GM21528 (cell line): Measurements from ENCODE around the gene ACSF3.
"Not testable (repeated sequence)": the region's sequence is repeated elsewhere in the genome, so short reads cannot be mapped to it uniquely, and the experiment has no call there.

Experiments used
- ATAC-seq: cut with Tn5 transposase; IDR thresholded peaks from one replicate; pipeline ENCODE4 v1.9.1; 2021; ENCODE audit warnings: mild to moderate bottlenecking, moderate library complexity; ENCODE audit not compliant: unreplicated experiment, low FRiP score

ACSF3 gene

DNA sequence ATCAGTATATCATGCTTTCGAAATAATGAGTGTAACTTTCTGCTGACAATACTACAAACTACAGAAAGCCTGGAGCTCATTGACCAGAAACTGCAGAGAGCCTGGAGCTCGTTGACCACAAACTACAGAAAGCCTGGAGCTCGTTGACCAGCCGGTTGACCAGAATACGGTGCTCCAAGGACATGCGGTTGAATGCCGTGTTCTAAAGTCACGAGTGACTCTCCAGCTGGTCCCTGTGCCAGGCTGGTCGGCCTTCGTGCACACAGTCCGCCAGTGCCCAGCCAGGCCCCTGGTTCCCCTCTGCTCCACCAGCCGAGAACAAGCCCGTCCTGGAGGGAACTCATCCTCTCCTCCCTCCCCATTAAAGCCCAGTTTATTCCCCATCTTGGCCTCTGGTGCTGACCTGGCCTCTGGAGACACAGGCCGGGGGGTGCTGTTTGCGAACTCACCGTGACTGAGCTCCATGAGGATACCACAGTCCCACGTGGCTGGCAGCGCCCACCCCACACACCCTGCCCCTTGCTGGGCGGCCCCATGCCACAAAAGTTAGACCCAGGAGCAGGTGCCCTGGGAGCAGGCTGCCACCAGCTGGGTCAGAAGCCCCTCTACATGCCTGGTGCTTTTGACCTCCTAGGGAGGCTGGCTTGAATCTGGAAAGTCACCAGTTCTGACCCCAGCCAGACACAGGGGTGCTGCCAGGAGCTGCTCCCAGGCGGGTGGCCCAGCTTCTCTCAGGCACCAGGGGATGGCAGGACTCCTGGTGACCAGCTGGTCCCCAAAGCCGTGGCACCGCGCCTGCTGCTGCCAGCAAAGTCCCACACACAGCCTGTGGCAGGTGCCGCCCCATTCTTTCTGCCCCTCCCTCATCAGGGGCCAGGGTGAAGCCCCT is 62.4 kb downstream of the ACSF3 start:
- ATAC-seq = no peak

GRCh38 chr16:89156740-89157645 is 63.3 kb downstream of the ACSF3 start:
- no peak for ATAC-seq

DNA sequence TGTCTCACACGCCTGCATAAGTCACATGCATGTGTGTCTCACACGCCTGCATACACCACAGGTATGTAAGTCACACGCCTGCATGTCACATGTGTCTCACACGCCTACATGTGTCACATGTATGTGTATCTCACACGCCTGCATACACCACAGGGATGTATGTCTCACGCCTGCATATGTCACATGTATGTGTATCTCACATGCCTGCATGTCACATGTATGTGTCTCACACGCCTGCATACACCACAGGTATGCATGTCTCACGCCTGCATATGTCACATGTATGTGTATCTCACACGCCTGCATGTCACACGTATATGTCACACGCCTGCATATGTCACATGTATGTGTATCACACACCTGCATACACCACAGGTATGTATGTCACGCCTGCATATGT is 64.1 kb downstream of the ACSF3 start:
- no peak for ATAC-seq

DNA sequence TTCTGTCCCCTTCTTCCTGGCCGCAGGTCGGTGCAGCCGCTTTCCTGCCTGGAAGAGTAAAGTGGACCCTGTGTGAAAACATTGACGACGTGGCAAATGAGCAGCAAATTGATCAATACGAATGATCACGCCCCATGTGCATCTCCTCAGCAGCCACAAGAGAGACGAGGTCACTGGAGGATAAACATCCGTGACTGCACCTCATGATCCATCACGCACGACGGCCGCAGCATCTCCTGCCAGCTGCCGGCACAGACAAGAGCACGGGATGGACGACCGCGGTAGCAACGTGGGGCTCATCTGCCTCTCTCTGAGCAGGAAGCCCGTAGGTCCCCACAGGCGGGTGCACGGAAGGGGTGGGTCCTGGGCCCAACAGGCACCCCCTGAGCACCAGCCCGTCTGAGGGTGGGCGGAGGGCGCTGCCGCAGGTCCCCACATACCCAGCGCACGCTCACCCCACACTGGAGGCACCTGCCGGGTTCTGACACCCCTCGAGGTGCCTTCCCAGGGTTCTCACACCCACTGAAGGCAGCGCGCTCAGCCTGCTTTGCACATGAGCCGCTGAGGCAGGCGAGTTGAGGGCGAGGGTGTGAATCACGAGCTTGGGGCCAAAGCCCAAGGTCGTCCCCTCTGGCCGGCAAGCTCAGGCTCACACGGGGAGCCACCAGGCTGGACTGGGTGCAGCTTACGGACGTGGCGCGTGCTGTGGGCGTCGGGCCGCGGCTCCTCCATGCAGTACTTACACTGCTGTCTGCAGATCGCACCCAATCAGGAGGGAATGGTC is 65.6 kb downstream of the ACSF3 start:
- no peak for ATAC-seq

- no peak for ATAC-seq
Observed at GRCh38 chr16:89159850-89160354, 66.2 kb downstream of the ACSF3 start.

- ATAC-seq = no peak
Observed at GRCh38 chr16:89160977-89161701, 67.5 kb downstream of the ACSF3 start.

- no peak for ATAC-seq
Observed at GRCh38 chr16:89161763-89162713, 68.4 kb downstream of the ACSF3 start.

GRCh38 chr16:89163297-89163696 is 69.6 kb downstream of the ACSF3 start:
- ATAC-seq = no peak

GRCh38 chr16:89164436-89164835 is 70.8 kb downstream of the ACSF3 start:
- ATAC-seq = no peak

DNA sequence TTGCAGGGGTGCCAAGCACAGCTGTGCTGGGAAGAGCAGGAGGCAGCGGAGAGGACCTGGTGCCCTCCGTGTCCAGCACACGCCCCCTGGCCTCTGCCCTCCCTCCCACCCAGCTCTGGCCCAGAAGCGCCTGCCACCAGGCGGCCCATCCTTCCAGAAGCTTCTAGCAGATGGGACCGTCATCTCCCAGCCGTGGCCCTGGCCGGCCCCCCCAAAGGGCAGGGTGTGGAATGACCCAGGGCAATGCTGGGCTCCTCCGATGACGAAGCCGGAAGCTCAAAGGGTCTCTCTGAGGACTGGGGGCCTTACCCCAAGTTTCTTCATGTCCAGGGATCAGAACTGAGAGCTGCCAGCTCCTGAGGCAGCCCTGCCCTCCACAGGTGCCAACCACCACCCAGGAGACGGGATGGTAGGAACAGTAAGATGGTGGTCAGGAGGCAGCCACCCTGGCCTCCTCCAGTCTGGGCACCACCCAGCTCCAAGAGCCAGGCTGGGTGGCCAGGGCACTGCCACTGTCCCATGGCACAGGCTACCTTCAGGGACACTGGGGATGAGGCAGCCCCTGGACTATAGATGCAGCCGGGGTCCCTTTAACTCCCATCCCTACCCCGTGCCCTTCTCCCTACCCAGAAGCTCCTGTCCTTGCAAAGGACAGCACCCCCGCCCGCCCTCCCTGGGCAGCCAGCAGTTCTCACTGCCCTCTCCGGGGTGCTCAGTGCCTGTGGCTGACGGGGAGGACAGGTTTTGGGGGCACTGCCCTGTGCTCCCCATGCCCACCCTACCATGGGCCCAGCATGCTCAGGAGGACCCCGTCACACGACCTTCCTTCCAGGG is 71.4 kb downstream of the ACSF3 start:
- ATAC-seq = no peak

- not testable (repeated sequence) for ATAC-seq
Observed at GRCh38 chr16:89165681-89165979, 72.0 kb downstream of the ACSF3 start.

- ATAC-seq = no peak
Observed at GRCh38 chr16:89166696-89167424, 73.2 kb downstream of the ACSF3 start.

DNA sequence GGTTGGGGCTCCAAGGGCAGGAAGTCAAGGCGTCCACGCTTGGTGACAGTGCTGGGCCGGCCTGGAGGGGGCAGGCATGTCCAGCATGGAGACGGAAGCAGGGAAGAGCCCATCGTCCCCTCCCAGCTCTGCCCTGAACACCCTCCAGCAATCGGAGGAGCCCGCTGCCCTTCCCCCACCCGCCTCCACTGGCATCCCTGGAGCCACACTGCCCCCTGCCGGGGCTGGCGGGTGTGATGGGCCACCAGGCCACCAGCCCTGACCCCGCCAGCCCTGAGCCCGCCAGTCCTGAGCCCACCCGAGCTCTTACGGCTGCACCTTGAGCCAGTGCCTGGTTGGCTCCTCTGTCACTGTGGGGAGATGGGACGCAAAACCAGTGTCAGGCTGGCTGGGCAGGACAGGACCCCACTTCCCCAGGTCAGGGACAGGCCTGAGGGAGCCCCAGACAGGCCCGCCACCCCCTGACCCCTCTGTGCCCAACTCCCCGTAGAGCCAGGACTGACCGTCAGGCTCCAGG is 73.8 kb downstream of the ACSF3 start:
- ATAC-seq = no peak

DNA sequence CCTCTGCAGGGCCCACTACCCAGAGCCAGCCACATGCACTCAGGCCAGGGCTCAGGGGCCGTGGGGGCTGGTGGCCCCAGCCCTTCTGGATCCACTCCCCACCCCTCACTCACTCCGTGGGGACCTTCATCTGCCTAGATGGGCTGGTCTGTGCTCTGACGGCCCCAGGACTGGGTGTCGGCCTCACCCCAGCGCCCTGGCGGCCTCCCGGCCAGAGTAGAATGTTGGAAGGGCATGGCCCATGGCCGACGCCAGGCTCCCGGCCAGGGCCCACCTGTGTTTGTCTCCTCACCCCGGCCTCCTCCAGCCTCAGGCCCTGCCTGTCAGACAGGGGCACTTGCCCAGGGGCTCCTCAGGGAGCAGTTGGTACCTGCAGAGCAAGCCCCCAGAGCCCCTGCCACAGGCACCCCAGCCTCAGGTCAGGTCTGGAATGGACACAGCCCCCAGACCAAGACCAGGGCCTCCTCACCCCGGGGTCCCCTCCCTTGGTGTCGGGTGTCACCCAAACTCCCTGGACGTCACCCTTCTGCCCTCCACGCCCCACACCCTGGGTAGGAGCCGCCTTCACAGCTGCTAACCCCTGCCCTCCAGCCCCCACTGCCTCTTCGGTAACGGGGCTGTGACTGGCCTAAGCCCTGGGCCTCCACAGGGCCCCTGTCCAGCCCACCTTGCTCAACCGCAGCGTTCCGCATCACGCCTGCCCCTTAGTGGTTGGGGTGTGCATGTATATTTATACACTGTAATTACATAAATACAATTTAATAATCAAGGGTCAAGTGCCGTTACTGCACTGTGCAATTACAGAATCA is 74.9 kb downstream of the ACSF3 start:
- no peak for ATAC-seq

DNA sequence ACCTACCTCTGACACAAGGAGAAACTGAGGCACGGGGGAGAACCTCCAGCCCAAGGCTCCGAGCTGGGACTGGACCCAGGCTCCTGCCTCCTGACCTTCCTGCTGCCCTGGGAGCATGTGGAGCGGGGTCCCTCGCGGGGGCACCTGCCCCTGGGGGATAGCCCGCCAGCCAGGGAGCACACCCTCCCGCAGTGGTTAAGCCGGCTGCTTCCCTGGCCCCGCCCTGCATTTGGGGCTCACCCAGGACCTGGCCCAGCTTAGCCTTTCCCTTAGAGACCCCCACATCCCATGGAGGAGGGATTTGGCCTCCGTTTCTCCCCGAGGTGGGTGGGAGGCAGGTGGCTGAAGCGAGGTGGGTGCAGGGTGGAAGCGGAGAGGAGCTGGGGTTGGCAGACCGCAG is 76.1 kb downstream of the ACSF3 start:
- ATAC-seq = no peak
